Measurements from ENCODE around the gene RASA3. TPM values are rescaled to one million over a fixed set of nuclear protein-coding genes. Genes with fewer than 3 reads are reported as not detected.

Gene RASA3
- total and polyA plus RNA-seq, 10 of the 15 experiments (the other 5 are each of a cell fraction or from before 2014, with no cell fraction given) = 0.79 to 33.9 (median 17.6) TPM

DNA sequence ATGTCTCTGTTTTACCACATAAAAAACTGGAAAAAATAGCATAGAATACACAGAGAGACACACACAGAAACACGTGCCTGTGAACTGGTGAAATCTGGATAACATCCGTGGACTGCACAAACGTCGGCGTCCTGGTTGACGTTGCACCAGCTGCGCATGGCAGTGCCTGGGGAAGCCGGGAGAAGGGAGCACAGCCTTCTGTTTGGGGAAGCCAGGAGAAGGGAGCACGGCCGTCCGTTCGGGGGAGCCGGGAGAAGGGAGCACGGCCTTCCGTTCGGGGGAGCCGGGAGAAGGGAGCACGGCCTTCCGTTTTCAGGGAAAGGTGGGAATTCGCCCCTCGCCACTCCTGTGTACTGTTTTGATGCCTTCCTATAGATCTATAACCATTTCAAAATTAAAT lies 94.7 kb downstream of the RASA3 start:
- no peaks in the 10 kb centered on the region for H3K79me2 ChIP-seq (ENCODE audit: control insufficient read depth, insufficient read depth, low read length)
- no peak for DNase-seq (ENCODE audit: low read depth, low spot score)
- H2AFZ ChIP-seq (ENCODE audit: control insufficient read depth, low read depth, low read length) = no peak overlapping the region
- H3K4me1 ChIP-seq (ENCODE audit: control insufficient read depth, insufficient read depth, low read length) = no peaks in the 10 kb centered on the region
- no TSS peak for BruUV-seq (replicated peaks)
- intact Hi-C loops (cut with micrococcal nuclease; ENCODE audit: unreplicated experiment) = no loop called here
- no peak overlapping the region for H3K27ac ChIP-seq (ENCODE audit: control insufficient read depth, insufficient read depth)
- SMC1A ChIA-PET (ENCODE audit: uncharacterized antibody, unreplicated experiment) = no interaction called here
- H3K9ac ChIP-seq (ENCODE audit: control insufficient read depth, insufficient read depth, low read length) = no peak overlapping the region
- H4K20me1 ChIP-seq (ENCODE audit: control insufficient read depth, insufficient read depth) = no peaks in the 10 kb centered on the region
- H3K36me3 ChIP-seq (ENCODE audit: control insufficient read depth in 2 of 2, insufficient read depth in 2 of 2, low read length in 1 of 2) = peaks cover 0 to 14% of the 10 kb centered on the region in 2 experiments; a peak in 2 of 4 replicates
- POLR2A ChIA-PET = no interaction called here
- RAD21 ChIA-PET (ENCODE audit: unreplicated experiment) = no interaction called here
- FAIRE-seq = no peak
- no peak overlapping the region for H3K4me2 ChIP-seq (ENCODE audit: control insufficient read depth, insufficient read depth)
- H3K27me3 ChIP-seq (replicated peaks in 1 of 2; ENCODE audit: control insufficient read depth in 2 of 2, insufficient read depth in 2 of 2, low read length in 1 of 2) = no peaks in the 10 kb centered on the region
- ATAC-seq = no peak
- in situ Hi-C loops (cut with MboI) = no loop called here
- TF ChIP-seq NFXL1 (IDR thresholded peaks at IDR 0.05; ENCODE audit: borderline replicate concordance) (no peak), SREBF1 (IDR thresholded peaks at IDR 0.05; ENCODE audit: low read length) (no peak), TARDBP (IDR thresholded peaks at IDR 0.05; ENCODE audit: borderline replicate concordance) (no peak), CREB1 (IDR thresholded peaks at IDR 0.05; ENCODE audit: low read depth) (no peak), KLF5 (IDR thresholded peaks at IDR 0.05; ENCODE audit: partially characterized antibody) (no peak), ZNF217 (IDR thresholded peaks at IDR 0.05) (no peak), EZH2 (IDR thresholded peaks at IDR 0.05; ENCODE audit: borderline replicate concordance, control insufficient read depth, low read depth, low read length) (no peak), SMAD1 (IDR thresholded peaks at IDR 0.05; ENCODE audit: low read depth, partially characterized antibody) (no peak), EED (IDR thresholded peaks at IDR 0.05; ENCODE audit: low read depth) (no peak), SREBF2 (IDR thresholded peaks at IDR 0.05; ENCODE audit: low read length) (no peak), BACH1 (IDR thresholded peaks at IDR 0.05; ENCODE audit: borderline replicate concordance) (no peak)
- TF ChIP-seq, protein P1, sequence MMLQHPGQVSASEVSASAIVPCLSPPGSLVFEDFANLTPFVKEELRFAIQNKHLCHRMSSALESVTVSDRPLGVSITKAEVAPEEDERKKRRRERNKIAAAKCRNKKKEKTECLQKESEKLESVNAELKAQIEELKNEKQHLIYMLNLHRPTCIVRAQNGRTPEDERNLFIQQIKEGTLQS (IDR thresholded peaks at IDR 0.05; ENCODE audit: borderline replicate concordance, extremely low read depth, low read depth, low read length) = no peak
- TF ChIP-seq, protein P2, sequence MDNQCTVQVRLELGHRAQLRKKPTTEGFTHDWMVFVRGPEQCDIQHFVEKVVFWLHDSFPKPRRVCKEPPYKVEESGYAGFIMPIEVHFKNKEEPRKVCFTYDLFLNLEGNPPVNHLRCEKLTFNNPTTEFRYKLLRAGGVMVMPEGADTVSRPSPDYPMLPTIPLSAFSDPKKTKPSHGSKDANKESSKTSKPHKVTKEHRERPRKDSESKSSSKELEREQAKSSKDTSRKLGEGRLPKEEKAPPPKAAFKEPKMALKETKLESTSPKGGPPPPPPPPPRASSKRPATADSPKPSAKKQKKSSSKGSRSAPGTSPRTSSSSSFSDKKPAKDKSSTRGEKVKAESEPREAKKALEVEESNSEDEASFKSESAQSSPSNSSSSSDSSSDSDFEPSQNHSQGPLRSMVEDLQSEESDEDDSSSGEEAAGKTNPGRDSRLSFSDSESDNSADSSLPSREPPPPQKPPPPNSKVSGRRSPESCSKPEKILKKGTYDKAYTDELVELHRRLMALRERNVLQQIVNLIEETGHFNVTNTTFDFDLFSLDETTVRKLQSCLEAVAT (IDR thresholded peaks at IDR 0.05) = no peak
- TF ChIP-seq, protein P3, sequence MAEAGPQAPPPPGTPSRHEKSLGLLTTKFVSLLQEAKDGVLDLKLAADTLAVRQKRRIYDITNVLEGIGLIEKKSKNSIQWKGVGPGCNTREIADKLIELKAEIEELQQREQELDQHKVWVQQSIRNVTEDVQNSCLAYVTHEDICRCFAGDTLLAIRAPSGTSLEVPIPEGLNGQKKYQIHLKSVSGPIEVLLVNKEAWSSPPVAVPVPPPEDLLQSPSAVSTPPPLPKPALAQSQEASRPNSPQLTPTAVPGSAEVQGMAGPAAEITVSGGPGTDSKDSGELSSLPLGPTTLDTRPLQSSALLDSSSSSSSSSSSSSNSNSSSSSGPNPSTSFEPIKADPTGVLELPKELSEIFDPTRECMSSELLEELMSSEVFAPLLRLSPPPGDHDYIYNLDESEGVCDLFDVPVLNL (IDR thresholded peaks at IDR 0.05; ENCODE audit: low read depth, low read length) = no peak
- TF ChIP-seq, protein P4, sequence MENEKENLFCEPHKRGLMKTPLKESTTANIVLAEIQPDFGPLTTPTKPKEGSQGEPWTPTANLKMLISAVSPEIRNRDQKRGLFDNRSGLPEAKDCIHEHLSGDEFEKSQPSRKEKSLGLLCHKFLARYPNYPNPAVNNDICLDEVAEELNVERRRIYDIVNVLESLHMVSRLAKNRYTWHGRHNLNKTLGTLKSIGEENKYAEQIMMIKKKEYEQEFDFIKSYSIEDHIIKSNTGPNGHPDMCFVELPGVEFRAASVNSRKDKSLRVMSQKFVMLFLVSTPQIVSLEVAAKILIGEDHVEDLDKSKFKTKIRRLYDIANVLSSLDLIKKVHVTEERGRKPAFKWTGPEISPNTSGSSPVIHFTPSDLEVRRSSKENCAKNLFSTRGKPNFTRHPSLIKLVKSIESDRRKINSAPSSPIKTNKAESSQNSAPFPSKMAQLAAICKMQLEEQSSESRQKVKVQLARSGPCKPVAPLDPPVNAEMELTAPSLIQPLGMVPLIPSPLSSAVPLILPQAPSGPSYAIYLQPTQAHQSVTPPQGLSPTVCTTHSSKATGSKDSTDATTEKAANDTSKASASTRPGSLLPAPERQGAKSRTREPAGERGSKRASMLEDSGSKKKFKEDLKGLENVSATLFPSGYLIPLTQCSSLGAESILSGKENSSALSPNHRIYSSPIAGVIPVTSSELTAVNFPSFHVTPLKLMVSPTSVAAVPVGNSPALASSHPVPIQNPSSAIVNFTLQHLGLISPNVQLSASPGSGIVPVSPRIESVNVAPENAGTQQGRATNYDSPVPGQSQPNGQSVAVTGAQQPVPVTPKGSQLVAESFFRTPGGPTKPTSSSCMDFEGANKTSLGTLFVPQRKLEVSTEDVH (IDR thresholded peaks at IDR 0.05; ENCODE audit: low read depth, partially characterized antibody) = no peak
- H3K4me3 ChIP-seq = no peak overlapping the region
- H3K9me3 ChIP-seq (replicated peaks; ENCODE audit: control insufficient read depth, insufficient read depth, low read length) = no peaks in the 10 kb centered on the region
- CTCF ChIA-PET = no interaction called here
- 88% methylated on average over 19 of the region's 21 CpGs for WGBS (ENCODE audit: insufficient coverage, insufficient replicate concordance, low lambda C conversion rate, missing lambda C conversion rate)

All from GM12878 (cell line).